GM21515 (cell line): ENCODE measurements around the gene PEX3.
A peak's percentile ranks its signal among the peaks of the same experiment; 100 is the strongest.

ENCODE experiments used
- ATAC-seq: cut with Tn5 transposase; IDR thresholded peaks from one replicate; pipeline ENCODE4 v1.9.1; 2021; ENCODE audit not compliant: unreplicated experiment

PEX3 gene

DNA sequence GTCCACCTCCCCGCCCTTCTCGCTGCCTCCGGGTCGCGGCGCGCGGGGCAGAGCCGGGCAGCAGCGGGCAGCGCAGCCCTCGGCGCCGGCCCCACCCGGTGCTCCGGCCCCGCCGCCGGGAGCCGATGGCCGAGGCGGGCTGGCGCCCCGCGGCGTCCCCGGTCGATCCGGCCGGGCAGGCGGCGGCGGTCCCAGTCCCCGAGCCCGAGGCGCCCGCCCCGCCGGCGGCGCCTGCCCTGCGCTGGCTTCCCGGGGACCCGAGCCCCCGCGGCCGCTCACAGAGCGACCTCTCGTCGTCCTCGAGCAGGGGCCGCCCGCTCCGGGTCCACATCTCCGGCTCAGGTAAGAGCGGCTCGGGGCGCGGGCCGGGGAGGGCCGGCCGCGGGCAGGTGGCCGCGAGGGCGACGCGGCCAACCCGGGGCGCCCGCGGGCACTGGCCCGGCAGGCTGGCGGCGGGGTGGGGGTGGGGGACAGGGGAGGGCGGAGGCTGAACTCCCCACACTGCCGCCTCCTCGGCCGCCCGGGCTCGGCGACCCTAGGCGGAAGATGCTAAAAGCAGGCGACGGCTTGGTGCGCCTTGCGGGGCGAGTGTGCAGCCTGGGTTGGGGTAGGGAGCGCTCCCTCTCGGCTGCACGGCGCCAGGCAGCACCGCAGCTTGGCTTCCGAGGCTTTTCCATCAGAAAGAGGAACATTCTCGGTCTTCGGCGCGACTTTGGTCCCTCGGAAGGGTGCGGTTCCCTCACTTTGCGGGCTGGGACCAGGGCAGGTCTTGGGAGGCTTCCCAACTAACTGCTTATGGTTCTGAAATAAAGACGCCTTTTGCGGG lies 86.5 kb downstream of the PEX3 start:
- peak; percentile 56 for ATAC-seq

DNA sequence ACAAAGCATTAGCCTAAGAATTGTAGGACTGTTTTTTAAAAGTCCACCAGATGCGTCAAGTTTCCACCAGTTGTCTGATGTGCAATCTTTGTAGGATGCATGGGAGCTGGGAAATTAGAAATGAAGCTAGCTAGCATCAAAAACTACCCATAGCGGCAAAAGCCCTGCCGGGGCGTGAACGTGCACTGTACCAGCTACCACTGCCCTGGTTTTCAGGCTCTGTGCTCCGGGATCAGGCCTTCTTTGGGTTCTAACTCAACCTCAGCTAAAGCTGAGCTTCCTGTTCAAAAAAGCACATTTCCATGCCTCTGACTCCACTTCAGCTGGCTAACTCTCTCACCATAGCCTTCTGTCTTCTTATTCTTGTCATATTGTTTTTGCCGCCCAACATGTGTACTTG lies 87.8 kb downstream of the PEX3 start:
- ATAC-seq, result no peak

- ATAC-seq, result no peak
Observed at GRCh38 chr6:143539106-143539505, 88.5 kb downstream of the PEX3 start.

DNA sequence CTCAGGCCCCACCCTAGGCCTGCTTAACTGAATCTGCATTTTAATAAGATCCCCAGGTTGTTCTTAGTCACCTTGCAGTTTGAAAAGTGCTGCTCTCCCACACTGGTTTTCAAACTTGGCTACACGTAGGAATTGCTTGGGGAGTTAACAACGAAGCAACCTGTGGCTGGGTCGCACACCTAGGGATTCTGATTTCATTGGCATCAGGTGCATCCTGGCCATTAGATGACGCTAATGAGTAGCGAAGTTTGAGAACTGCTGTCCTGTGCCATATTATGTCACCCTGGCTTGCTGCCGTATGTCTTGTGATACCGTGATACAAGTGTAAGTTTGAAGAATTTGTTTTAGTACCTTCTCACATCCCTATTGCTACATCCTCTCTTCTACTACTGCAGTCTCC lies 89.1 kb downstream of the PEX3 start:
- no peak for ATAC-seq

DNA sequence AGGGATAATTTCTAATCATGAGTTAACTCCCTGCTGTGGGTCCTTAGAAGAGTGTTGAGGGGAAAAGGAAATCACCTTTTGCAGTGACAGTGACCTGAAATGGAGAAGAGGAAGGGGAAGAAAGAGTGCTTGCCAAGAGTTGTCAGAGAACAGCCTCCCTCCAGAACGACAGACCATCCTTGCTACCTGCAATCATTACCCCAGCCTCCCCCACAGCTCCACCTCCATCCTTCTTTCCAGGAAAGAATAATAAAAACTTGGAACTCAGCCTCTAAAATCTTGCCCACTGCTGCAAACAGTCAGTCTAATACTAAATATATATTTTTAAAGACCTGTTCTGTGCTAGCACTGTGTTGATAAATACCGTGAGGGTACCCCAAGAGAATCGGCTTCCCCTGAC lies 89.6 kb downstream of the PEX3 start:
- no peak for ATAC-seq
